CD8-positive, alpha-beta memory T cell (primary cell): ENCODE measurements around the gene CGB3. TPM values are rescaled to one million over a fixed set of nuclear protein-coding genes. Genes with fewer than 3 reads are reported as not detected.

ENCODE experiments used
- CTCF ChIA-PET: fragments of 350-600 bp; sonication (Branson Sonifier 250); formaldehyde crosslinking; loops from one replicate; lab custom pipeline; 2021; ENCODE audit warnings: antibody characterized with exemption; lab: Charles Lee
- POLR2A ChIA-PET: fragments of 350-600 bp; sonication (Branson Sonifier 250); formaldehyde crosslinking; loops from one replicate; lab custom pipeline; 2021; ENCODE audit warnings: antibody characterized with exemption; lab: Charles Lee
- DNase-seq, 5 donors: peaks; one replicate each; pipeline versions ENCODE4 v3.0.0 to v3.0.0-alpha.2; 2020 to 2022; ENCODE audit warnings: mixed read lengths in 1 of 5
- H3K27ac ChIP-seq: one replicate; pipeline ENCODE4 v1.7.0; 2013; ENCODE audit warnings: low read depth, mild to moderate bottlenecking, low read length, moderate library complexity
- H3K27me3 ChIP-seq: 2 replicates; pipeline ENCODE4 v1.7.0; 2013; ENCODE audit warnings: low read length, mild to moderate bottlenecking; ENCODE audit not compliant: insufficient read depth, poor library complexity, severe bottlenecking
- H3K36me3 ChIP-seq: 2 replicates; pipeline ENCODE4 v1.7.0; 2013; ENCODE audit warnings: mild to moderate bottlenecking, low read length, moderate library complexity; ENCODE audit not compliant: insufficient read depth
- H3K4me1 ChIP-seq: 2 replicates; pipeline ENCODE4 v1.7.0; 2013; ENCODE audit warnings: mild to moderate bottlenecking, low read length, moderate library complexity; ENCODE audit not compliant: insufficient read depth
- H3K4me3 ChIP-seq: 2 replicates; pipeline ENCODE4 v1.7.0; 2013; ENCODE audit warnings: mild to moderate bottlenecking, low read length
- H3K9me3 ChIP-seq: 2 replicates; pipeline ENCODE4 v1.7.0; 2013; ENCODE audit warnings: mild to moderate bottlenecking, low read length
- H3K27ac Mint-ChIP-seq, 8 donors: one replicate each; pipeline ENCODE4 v1.8.0; 2020 to 2021; ENCODE audit warnings: mixed read lengths in 8 of 8, mild to moderate bottlenecking in 6 of 8, inconsistent platforms in 3 of 8, moderate library complexity in 3 of 8
- H3K27me3 Mint-ChIP-seq, 2 donors: one replicate each; pipeline ENCODE4 v1.8.0; 2020 to 2021; ENCODE audit warnings: mixed read lengths in 2 of 2, mild to moderate bottlenecking in 1 of 2, moderate library complexity in 1 of 2
- H3K36me3 Mint-ChIP-seq, 3 donors: one replicate each; pipeline ENCODE4 v1.8.0; 2020 to 2021; ENCODE audit warnings: mixed read lengths in 3 of 3, inconsistent platforms in 1 of 3, mild to moderate bottlenecking in 1 of 3
- H3K4me1 Mint-ChIP-seq, 3 donors: one replicate each; pipeline ENCODE4 v1.8.0; 2020 to 2021; ENCODE audit warnings: mixed read lengths in 3 of 3, inconsistent platforms in 1 of 3, mild to moderate bottlenecking in 1 of 3
- H3K4me3 Mint-ChIP-seq, 7 donors: one replicate each; pipeline ENCODE4 v1.8.0; 2020 to 2021; ENCODE audit warnings: mixed read lengths in 7 of 7, mild to moderate bottlenecking in 6 of 7, moderate library complexity in 4 of 7, inconsistent platforms in 2 of 7
- H3K9me3 Mint-ChIP-seq, 5 donors: one replicate each; pipeline ENCODE4 v1.8.0; 2020 to 2022; ENCODE audit warnings: mixed read lengths in 5 of 5, mild to moderate bottlenecking in 3 of 5, moderate library complexity in 2 of 5, inconsistent platforms in 1 of 5
- polyA plus RNA-seq: library from polyadenylated mRNA; unstranded; fragments of 300-500 nt; fragmentation: Illumina TruSeq; gene quantifications from one replicate; pipeline ENCODE4 v1.2.3, GENCODE V29; 2021
- total RNA-seq, 2 experiments: library from RNA; stranded (reverse); gene quantifications; one replicate each; pipeline ENCODE4 v1.2.3, GENCODE V29; 2021

CGB3 gene
- total and polyA plus RNA-seq, 3 experiments from 2014 or later: not detected

DNA sequence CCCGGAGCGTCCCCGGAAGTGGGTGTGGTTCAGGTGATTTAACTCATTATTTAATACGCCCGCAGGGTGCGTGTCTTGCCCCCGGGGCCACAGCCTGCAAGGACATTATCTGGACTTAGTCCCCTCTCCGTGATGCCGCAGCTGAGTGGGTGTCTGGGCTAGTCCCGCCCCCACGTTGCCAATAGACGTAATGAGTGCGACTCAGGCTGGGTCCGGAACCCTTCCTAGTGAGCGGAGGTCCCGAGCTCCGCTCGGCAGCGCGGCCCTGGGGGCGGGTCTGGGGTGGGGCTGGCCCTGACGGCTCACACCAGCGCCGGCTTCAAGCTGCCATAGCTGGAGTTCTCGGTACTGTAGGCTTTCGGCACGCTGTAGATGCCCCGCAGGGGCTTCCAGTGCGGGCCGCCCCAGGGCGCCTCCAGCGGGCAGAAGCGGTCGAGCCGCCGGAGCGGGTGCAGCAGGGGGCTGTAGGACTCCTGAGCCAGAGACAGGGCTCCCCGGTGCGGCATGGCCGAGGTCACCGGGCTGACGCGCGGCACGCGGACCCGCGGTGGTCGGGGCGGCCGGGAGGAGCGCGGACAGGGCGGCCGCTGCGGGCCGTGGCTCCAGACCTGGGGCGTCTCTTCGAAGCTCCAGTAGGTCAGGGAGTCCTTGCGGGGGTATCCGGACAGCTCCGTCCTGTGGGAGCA is 6.3 kb downstream of the CGB3 start:
- POLR2A ChIA-PET: interaction anchor here (0.5 to 1.6 kb wide), 4 partner anchors 24 to 749 kb away, joined by 3 to 10 read pairs (median 3); partner anchors contain the start of genes AP2A1, GYS1 and RUVBL2
- Histone ChIP-seq H3K27ac (no peak overlapping the region), H3K27me3 (no peaks in the 10 kb centered on the region), H3K4me3 (peak overlapping the region; percentile 61), H3K36me3 (no peaks in the 10 kb centered on the region), H3K9me3 (no peaks in the 10 kb centered on the region), H3K4me1 (peaks cover 6% of the 10 kb centered on the region)
- Mint-ChIP-seq H3K4me3 (peak overlapping the region; percentile 77 to 94 (median 89)), H3K36me3 (peaks cover 0 to 16% (median 0%) of the 10 kb centered on the region in 3 donors), H3K27ac (peak overlapping the region in 7 of 8 donors; percentile 17 to 92 (median 68)), H3K9me3 (no peaks in the 10 kb centered on the region), H3K4me1 (peaks cover 21 to 42% (median 23%) of the 10 kb centered on the region in 3 donors), H3K27me3 (no peaks in the 10 kb centered on the region)
- DNase-seq: peak; percentile 54 to 80 (median 65)
- CTCF ChIA-PET: interaction anchor here (0.8 to 3.4 kb wide), 7 partner anchors 9 to 52 kb away, joined by 3 to 25 read pairs (median 10); partner anchors contain the start of genes FTL, GYS1 and RUVBL2

DNA sequence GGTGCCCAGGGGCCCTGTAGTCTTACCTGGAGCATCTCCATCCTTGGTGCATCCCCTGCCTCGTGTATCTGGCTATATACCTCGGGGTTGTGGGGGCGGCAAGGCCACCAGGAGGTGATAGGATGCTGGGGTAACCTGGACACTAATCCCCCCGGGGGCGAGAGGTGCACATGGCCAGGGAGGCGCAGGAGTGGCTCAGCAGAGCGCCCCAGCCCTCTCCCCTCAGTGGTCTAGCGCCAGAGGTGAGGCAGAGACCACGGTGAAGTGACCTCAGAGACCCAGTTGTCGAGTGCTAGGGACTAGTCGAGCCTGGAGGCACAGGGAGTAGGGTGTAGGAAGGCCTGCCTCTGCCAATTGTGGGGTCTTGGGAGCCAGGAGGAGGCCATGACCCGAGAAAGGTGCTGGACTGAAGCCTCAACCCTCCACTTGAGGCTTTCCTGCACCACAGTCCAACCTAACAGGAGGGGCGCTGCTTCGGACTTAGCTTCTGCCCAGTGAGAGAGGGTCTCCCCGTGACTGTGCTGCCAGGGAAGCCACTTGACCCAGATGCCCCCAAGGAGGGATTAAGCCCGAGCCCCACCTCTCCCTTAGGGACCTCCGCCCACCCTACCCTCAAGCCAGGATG is 7.0 kb downstream of the CGB3 start, which contains the start of gene LHB:
LHB (minus strand) TSS at position 51 of the 625 bp plus-strand sequence; CDS start at position 41, 10 bp downstream.
- DNase-seq: no peak
- Mint-ChIP-seq H3K4me1 (peaks cover 21 to 42% (median 23%) of the 10 kb centered on the region in 3 donors), H3K36me3 (peaks cover 0 to 20% (median 0%) of the 10 kb centered on the region in 3 donors), H3K9me3 (no peaks in the 10 kb centered on the region), H3K27me3 (no peaks in the 10 kb centered on the region), H3K4me3 (peak within 1 kb of the TSS; percentile 77 to 94 (median 89)), H3K27ac (peak within 1 kb of the TSS; percentile 17 to 92 (median 66))
- H3K9me3 ChIP-seq: no peaks in the 10 kb centered on the region
- no peaks in the 10 kb centered on the region for H3K36me3 ChIP-seq
- H3K27ac ChIP-seq: no peak within 1 kb of the TSS
- peak within 1 kb of the TSS; percentile 61 for H3K4me3 ChIP-seq
- ChIA-PET POLR2A (interaction anchor here (0.5 to 1.2 kb wide), 3 partner anchors 25 to 750 kb away, joined by 3 read pairs; partner anchors contain the start of gene AP2A1), CTCF (interaction anchor here (0.8 to 3.4 kb wide), 6 partner anchors 8 to 51 kb away, joined by 3 to 25 read pairs (median 6); partner anchors contain the start of genes FTL, GYS1 and RUVBL2)
- H3K4me1 ChIP-seq: peaks cover 6% of the 10 kb centered on the region
- H3K27me3 ChIP-seq: no peaks in the 10 kb centered on the region

DNA sequence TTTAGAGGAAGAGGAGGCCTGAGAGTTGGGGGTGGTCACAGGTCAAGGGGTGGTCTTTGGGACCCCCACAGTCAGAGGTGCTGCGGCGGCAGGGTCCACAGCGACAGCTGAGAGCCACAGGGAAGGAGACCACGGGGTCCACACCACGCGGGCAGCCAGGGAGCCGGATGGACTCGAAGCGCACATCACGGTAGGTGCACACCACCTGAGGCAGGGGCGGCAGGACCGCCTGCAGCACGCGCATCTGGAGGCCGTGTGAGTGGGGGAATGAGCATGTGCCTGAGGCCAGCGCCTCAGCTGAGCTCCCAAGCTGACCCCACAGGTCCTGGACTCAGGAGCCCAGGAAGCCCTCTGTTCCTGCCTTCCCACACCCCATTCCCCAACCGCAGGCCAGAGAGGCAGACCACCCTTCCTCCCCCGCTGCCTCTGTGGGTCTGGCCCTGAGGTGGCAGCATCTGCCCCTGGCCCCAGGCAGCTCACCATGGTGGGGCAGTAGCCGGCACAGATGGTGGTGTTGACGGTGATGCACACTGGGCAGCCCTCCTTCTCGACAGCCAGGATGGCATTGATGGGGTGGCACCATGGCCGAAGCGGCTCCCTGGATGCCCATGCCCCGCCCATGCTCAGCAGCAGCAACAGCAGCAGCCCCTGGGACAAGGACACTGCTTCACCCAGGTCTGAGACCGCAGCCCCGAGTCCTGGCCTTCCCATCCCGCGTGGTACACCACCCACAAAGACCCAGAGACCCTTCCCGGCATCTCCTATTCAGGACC is 7.9 kb downstream of the CGB3 start:
- CTCF ChIA-PET: interaction anchor here (1.2 kb wide), 1 partner anchor 23 kb away, joined by 3 read pairs; the partner anchor contains the start of genes GYS1 and RUVBL2
- Mint-ChIP-seq H3K4me1 (peaks cover 18 to 39% (median 22%) of the 10 kb centered on the region in 3 donors), H3K36me3 (peaks cover 0 to 28% (median 0%) of the 10 kb centered on the region in 3 donors), H3K27ac (peak overlapping the region in 1 of 8 donors; percentile 78), H3K4me3 (peak overlapping the region in 3 of 7 donors; percentile 9 to 32 (median 28)), H3K9me3 (no peaks in the 10 kb centered on the region), H3K27me3 (no peaks in the 10 kb centered on the region)
- Histone ChIP-seq H3K27ac (no peak overlapping the region), H3K27me3 (no peaks in the 10 kb centered on the region), H3K9me3 (no peaks in the 10 kb centered on the region), H3K4me1 (peaks cover 6% of the 10 kb centered on the region), H3K4me3 (no peak overlapping the region), H3K36me3 (no peaks in the 10 kb centered on the region)
- DNase-seq: no peak
- POLR2A ChIA-PET: no interaction called here

GRCh38 chr19:49014870-49015255 is 9.3 kb downstream of the CGB3 start:
- CTCF ChIA-PET: no interaction called here
- H3K27ac Mint-ChIP-seq: no peak overlapping the region
- POLR2A ChIA-PET: no interaction called here

GRCh38 chr19:49014123-49014869 is 9.8 kb downstream of the CGB3 start:
- Mint-ChIP-seq H3K27ac (no peak overlapping the region), H3K36me3 (peaks cover 0 to 46% (median 2%) of the 10 kb centered on the region in 3 donors), H3K27me3 (no peaks in the 10 kb centered on the region), H3K4me1 (peaks cover 10 to 19% (median 10%) of the 10 kb centered on the region in 3 donors), H3K4me3 (no peak overlapping the region), H3K9me3 (no peaks in the 10 kb centered on the region)
- H3K9me3 ChIP-seq: no peaks in the 10 kb centered on the region
- peaks cover 4% of the 10 kb centered on the region for H3K4me1 ChIP-seq
- no peaks in the 10 kb centered on the region for H3K27me3 ChIP-seq
- no peak overlapping the region for H3K27ac ChIP-seq
- no peak for DNase-seq
- no peaks in the 10 kb centered on the region for H3K36me3 ChIP-seq
- no peak overlapping the region for H3K4me3 ChIP-seq
- POLR2A ChIA-PET: no interaction called here
- CTCF ChIA-PET: interaction anchor here (3.0 kb wide), 1 partner anchor 21 kb away, joined by 11 read pairs; the partner anchor contains the start of genes GYS1 and RUVBL2

More at GRCh38 chr19:49014870-49015255, 9.3 kb downstream of the CGB3 start:
- peaks cover 6% of the 10 kb centered on the region for H3K4me1 ChIP-seq
- no peak for DNase-seq
- no peaks in the 10 kb centered on the region for H3K27me3 ChIP-seq
- H3K9me3 Mint-ChIP-seq: no peaks in the 10 kb centered on the region
- H3K4me3 ChIP-seq: no peak overlapping the region
- H3K36me3 ChIP-seq: no peaks in the 10 kb centered on the region
- H3K4me3 Mint-ChIP-seq: no peak overlapping the region
- H3K27me3 Mint-ChIP-seq: no peaks in the 10 kb centered on the region
- no peaks in the 10 kb centered on the region for H3K9me3 ChIP-seq
- peaks cover 0 to 40% (median 2%) of the 10 kb centered on the region in 3 donors for H3K36me3 Mint-ChIP-seq
- peaks cover 11 to 25% (median 12%) of the 10 kb centered on the region in 3 donors for H3K4me1 Mint-ChIP-seq
- H3K27ac ChIP-seq: no peak overlapping the region

GRCh38 chr19:49011194-49011593 is 12.9 kb downstream of the CGB3 start:
- no peaks in the 10 kb centered on the region for H3K4me1 ChIP-seq
- CTCF ChIA-PET: interaction anchor here (3.0 kb wide), 1 partner anchor 18 kb away, joined by 11 read pairs; the partner anchor contains the start of genes GYS1 and RUVBL2
- no peaks in the 10 kb centered on the region for H3K9me3 ChIP-seq
- no peaks in the 10 kb centered on the region for H3K27me3 ChIP-seq
- H3K4me3 ChIP-seq: no peak overlapping the region
- no peaks in the 10 kb centered on the region for H3K36me3 ChIP-seq
- Mint-ChIP-seq H3K4me3 (no peak overlapping the region), H3K36me3 (peaks cover 0 to 62% (median 2%) of the 10 kb centered on the region in 3 donors), H3K27ac (peak overlapping the region in 1 of 8 donors; percentile 45), H3K9me3 (no peaks in the 10 kb centered on the region), H3K4me1 (no peaks in the 10 kb centered on the region), H3K27me3 (no peaks in the 10 kb centered on the region)
- POLR2A ChIA-PET: no interaction called here
- no peak overlapping the region for H3K27ac ChIP-seq
- DNase-seq: no peak

DNA sequence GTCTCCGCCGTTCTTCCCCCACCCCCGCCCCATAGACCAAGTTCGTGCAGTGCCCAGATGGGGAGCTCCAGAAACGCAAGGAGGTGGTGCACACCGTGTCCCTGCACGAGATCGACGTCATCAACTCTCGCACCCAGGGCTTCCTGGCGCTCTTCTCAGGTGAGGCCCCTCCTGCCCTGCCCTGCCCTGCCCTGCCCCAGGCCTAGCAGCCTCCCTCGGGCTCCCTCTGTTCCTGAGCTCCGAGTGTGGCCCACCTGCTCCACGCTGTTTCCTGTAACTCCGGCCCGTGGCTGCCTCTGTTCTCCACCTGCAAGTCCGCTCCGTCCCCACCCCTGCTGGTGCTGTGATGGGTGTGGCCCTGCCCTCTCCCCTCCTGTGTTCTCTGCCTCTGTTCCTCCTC is 13.7 kb downstream of the CGB3 start:
- Mint-ChIP-seq H3K27me3 (no peaks in the 10 kb centered on the region), H3K4me1 (no peaks in the 10 kb centered on the region), H3K4me3 (no peak overlapping the region), H3K27ac (no peak overlapping the region), H3K9me3 (no peaks in the 10 kb centered on the region), H3K36me3 (peaks cover 0 to 67% (median 2%) of the 10 kb centered on the region in 3 donors)
- H3K27me3 ChIP-seq: no peaks in the 10 kb centered on the region
- no peaks in the 10 kb centered on the region for H3K4me1 ChIP-seq
- no peaks in the 10 kb centered on the region for H3K36me3 ChIP-seq
- no peak for DNase-seq
- H3K9me3 ChIP-seq: no peaks in the 10 kb centered on the region
- CTCF ChIA-PET: interaction anchor here (0.9 to 1.7 kb wide), 3 partner anchors 10 to 40 kb away, joined by 3 to 6 read pairs (median 5); partner anchors contain the start of genes GYS1 and RUVBL2
- no peak overlapping the region for H3K27ac ChIP-seq
- H3K4me3 ChIP-seq: no peak overlapping the region
- POLR2A ChIA-PET: no interaction called here
